OCI-LY7 (cell line): ENCODE data around the gene FRMPD2. TPM values are rescaled to one million over a fixed set of nuclear protein-coding genes. Genes with fewer than 3 reads are reported as not detected.

Experiments
- BruUV-seq: library from RNA; stranded (reverse); fragments of 400-500 nt; replicated peaks from 2 replicates; lab custom pipeline; 2021; lab: Mats Ljungman, UMichigan
- CTCF ChIA-PET: fragments of 300-600 bp; sonication (Branson Sonifier 250); formaldehyde crosslinking; loops from one replicate; lab custom pipeline; 2022; ENCODE audit warnings: antibody characterized with exemption; ENCODE audit not compliant: unreplicated experiment; lab: Charles Lee
- POLR2A ChIA-PET: fragments of 300-600 bp; sonication (Branson Sonifier 250); formaldehyde crosslinking; loops from one replicate; lab custom pipeline; 2022; ENCODE audit warnings: antibody characterized with exemption; lab: Charles Lee
- DNase-seq: peaks from one replicate; pipeline ENCODE4 v3.0.0-alpha.2; 2015; ENCODE audit warnings: low spot score
- H2AFZ ChIP-seq: fragments of 200-600 bp; sonication (generic), shearing (Covaris generic); 2 replicates; pipeline ENCODE4 v1.6.1; 2014; ENCODE audit warnings: mild to moderate bottlenecking, antibody characterized with exemption, low read length, moderate library complexity
- H3K27ac ChIP-seq: fragments of 200-600 bp; sonication (generic); 2 replicates; pipeline ENCODE4 v1.5.1; 2014; ENCODE audit warnings: mixed run types, low read depth, mild to moderate bottlenecking, moderate library complexity, low read length, inconsistent platforms; ENCODE audit not compliant: poor library complexity, severe bottlenecking
- H3K36me3 ChIP-seq: fragments of 200-600 bp; sonication (generic); 2 replicates; pipeline ENCODE4 v1.6.1; 2014; ENCODE audit warnings: mild to moderate bottlenecking, antibody characterized with exemption, low read length, moderate library complexity, mixed read lengths; ENCODE audit not compliant: insufficient read depth
- H3K4me1 ChIP-seq: fragments of 200-600 bp; sonication (generic); 2 replicates; pipeline ENCODE4 v1.5.1; 2014; ENCODE audit warnings: mild to moderate bottlenecking, low read length; ENCODE audit not compliant: insufficient read depth, poor library complexity, severe bottlenecking
- H3K4me2 ChIP-seq: fragments of 200-600 bp; sonication (generic); 2 replicates; pipeline ENCODE4 v1.6.1; 2014; ENCODE audit warnings: mild to moderate bottlenecking, low read length
- H3K4me3 ChIP-seq: fragments of 200-600 bp; sonication (generic); 2 replicates; pipeline ENCODE4 v1.5.1; 2014; ENCODE audit warnings: mild to moderate bottlenecking, low read depth, low read length; ENCODE audit not compliant: poor library complexity, severe bottlenecking
- H3K79me2 ChIP-seq: fragments of 200-600 bp; sonication (generic); 2 replicates; pipeline ENCODE4 v1.6.1; 2016; ENCODE audit warnings: low read depth, mild to moderate bottlenecking, low read length, moderate library complexity, mixed read lengths; ENCODE audit not compliant: insufficient read depth
- H3K9me2 ChIP-seq: fragments of 200-600 bp; sonication (generic); 2 replicates; pipeline ENCODE4 v1.6.1; 2016; ENCODE audit warnings: mild to moderate bottlenecking, low read length, mixed read lengths; ENCODE audit not compliant: insufficient read depth
- H3K9me3 ChIP-seq: fragments of 200-600 bp; sonication (generic); 2 replicates; pipeline ENCODE4 v1.6.1; 2014; ENCODE audit warnings: mild to moderate bottlenecking, mixed run types, low read length, mixed read lengths
- H4K20me1 ChIP-seq: fragments of 200-600 bp; sonication (generic); 2 replicates; pipeline ENCODE4 v1.6.1; 2014; ENCODE audit warnings: mild to moderate bottlenecking, antibody characterized with exemption, low read length, moderate library complexity, mixed read lengths; ENCODE audit not compliant: insufficient read depth
- EZH2phosphoT487 ChIP-seq: fragments of 200-600 bp; sonication (generic); IDR thresholded peaks from 2 replicates; pipeline ENCODE4 v1.6.1; 2018; ENCODE audit warnings: low read depth, borderline replicate concordance, mild to moderate bottlenecking, mixed run types, antibody characterized with exemption, low read length, moderate library complexity, mixed read lengths
- intact Hi-C: fragments of 100-400 bp; cut with micrococcal nuclease; formaldehyde crosslinking; loops from one replicate; pipeline ENCODE4 v1.10.0; 2022; ENCODE audit not compliant: unreplicated experiment
- total RNA-seq, 2 experiments: library from RNA; depleted of rRNA in 1 of 2; stranded (reverse); fragments of >200 nt in 1 of 2; shearing (Covaris generic) in 1 of 2; gene quantifications; 2 replicates each; pipeline ENCODE4 v1.2.3, GENCODE V29; 2014 to 2022
- TF ChIP-seq, protein P1 (sequence below): fragments of 200-600 bp; sonication (generic); conservative IDR thresholded peaks from 2 replicates; pipeline ENCODE4 v1.5.1; 2014; ENCODE audit warnings: mild to moderate bottlenecking, antibody characterized with exemption, low read length, moderate library complexity, mixed read lengths

The FRMPD2 gene
- total RNA-seq, 2 experiments from 2014 or later: not detected

DNA sequence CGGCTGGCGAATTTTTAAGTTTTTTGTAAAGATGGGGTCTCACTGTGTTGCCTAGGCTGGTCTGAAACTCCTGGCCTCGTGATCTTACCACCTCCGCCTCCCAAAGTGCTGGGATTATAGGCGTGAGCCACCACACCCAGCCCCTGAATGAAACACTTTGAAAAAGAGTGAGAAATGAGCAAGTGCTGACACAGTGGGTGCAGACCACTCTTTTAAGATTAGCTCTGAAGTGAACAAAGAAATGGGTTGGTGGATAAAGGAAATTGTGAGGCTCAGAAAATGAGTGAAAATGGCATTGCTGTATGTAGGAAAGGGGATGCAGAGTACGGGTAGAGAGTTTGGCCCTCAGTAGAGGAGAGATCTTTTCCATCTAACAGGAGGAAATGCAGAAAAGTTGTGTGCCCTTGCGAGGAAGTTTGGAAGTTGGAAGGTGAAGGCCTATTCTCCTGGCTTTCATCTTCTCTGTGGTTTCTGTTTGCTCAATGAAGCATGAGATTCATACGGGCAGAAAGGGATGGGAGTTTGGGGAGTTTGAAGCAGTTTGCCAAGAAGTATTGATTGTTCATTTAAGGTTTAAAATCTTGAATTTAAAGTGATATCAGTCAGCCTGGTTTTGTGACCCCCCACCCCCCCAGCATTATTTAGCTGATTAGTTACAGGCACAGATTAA lies 43.0 kb upstream of the FRMPD2 start:
- Histone ChIP-seq H3K4me3 (no peak overlapping the region), H3K4me1 (no peaks in the 10 kb centered on the region), H3K27ac (no peak overlapping the region), H3K9me2 (no peaks in the 10 kb centered on the region), H3K79me2 (peaks cover 5% of the 10 kb centered on the region; the same call in 1 of the 2 replicates), H3K4me2 (no peak overlapping the region), H3K36me3 (no peaks in the 10 kb centered on the region), H4K20me1 (no peaks in the 10 kb centered on the region; the same call in 1 of the 2 replicates), H3K9me3 (no peaks in the 10 kb centered on the region), H2AFZ (no peak overlapping the region)
- ChIA-PET CTCF (no interaction called here), POLR2A (no interaction called here)
- no TSS peak for BruUV-seq
- no peak for DNase-seq
- intact Hi-C loops: no loop called here
- TF ChIP-seq EZH2phosphoT487: no peak
- TF ChIP-seq, protein P1, sequence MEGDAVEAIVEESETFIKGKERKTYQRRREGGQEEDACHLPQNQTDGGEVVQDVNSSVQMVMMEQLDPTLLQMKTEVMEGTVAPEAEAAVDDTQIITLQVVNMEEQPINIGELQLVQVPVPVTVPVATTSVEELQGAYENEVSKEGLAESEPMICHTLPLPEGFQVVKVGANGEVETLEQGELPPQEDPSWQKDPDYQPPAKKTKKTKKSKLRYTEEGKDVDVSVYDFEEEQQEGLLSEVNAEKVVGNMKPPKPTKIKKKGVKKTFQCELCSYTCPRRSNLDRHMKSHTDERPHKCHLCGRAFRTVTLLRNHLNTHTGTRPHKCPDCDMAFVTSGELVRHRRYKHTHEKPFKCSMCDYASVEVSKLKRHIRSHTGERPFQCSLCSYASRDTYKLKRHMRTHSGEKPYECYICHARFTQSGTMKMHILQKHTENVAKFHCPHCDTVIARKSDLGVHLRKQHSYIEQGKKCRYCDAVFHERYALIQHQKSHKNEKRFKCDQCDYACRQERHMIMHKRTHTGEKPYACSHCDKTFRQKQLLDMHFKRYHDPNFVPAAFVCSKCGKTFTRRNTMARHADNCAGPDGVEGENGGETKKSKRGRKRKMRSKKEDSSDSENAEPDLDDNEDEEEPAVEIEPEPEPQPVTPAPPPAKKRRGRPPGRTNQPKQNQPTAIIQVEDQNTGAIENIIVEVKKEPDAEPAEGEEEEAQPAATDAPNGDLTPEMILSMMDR: no peak

- no TSS peak for BruUV-seq
- Histone ChIP-seq H3K79me2 (peaks cover 5% of the 10 kb centered on the region; the same call in 1 of the 2 replicates), H3K36me3 (no peaks in the 10 kb centered on the region), H3K4me1 (no peaks in the 10 kb centered on the region), H3K9me2 (no peaks in the 10 kb centered on the region), H3K9me3 (no peaks in the 10 kb centered on the region), H3K4me2 (no peak overlapping the region), H3K27ac (no peak overlapping the region), H2AFZ (no peak overlapping the region), H4K20me1 (no peaks in the 10 kb centered on the region), H3K4me3 (no peak overlapping the region)
- intact Hi-C loops: no loop called here
- DNase-seq: no peak
- ChIA-PET POLR2A (no interaction called here), CTCF (no interaction called here)
- TF ChIP-seq, protein P1: no peak
- no peak for TF ChIP-seq EZH2phosphoT487
These were observed 41.7 kb upstream of the FRMPD2 start for GRCh38 chr10:48316236-48316635.

DNA sequence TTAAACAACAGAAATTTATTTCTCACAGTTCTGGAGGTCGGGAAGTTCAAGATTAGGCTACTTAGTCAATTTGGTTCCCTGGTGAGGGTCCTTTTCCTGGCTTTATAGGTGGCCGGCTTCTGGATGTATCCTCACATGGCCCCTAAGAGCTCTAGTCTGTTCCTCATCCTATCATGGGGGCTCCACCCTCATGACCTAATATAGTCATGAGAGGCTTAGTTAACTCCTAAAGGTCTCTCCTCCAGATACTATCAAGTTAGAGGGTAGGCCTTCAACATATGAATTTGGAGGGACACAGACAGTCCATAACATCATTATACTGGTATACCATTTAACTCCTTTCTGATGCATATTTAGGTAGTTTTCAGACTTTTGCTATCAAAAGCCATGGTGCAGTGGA lies 39.6 kb upstream of the FRMPD2 start:
- TF ChIP-seq, protein P1: no peak
- no peak for TF ChIP-seq EZH2phosphoT487
- BruUV-seq: no TSS peak
- Histone ChIP-seq H3K4me2 (no peak overlapping the region), H3K9me2 (no peaks in the 10 kb centered on the region), H4K20me1 (peaks cover 3% of the 10 kb centered on the region; the same call in 1 of the 2 replicates), H3K79me2 (peaks cover 18% of the 10 kb centered on the region; the same call in 1 of the 2 replicates), H3K4me1 (peaks cover 8% of the 10 kb centered on the region), H2AFZ (no peak overlapping the region), H3K27ac (no peak overlapping the region), H3K4me3 (no peak overlapping the region), H3K36me3 (no peaks in the 10 kb centered on the region), H3K9me3 (no peaks in the 10 kb centered on the region)
- POLR2A ChIA-PET: no interaction called here
- no peak for DNase-seq
- intact Hi-C loops: no loop called here
- CTCF ChIA-PET: no interaction called here
